Measurements from ENCODE around the gene DOCK4.

DNA sequence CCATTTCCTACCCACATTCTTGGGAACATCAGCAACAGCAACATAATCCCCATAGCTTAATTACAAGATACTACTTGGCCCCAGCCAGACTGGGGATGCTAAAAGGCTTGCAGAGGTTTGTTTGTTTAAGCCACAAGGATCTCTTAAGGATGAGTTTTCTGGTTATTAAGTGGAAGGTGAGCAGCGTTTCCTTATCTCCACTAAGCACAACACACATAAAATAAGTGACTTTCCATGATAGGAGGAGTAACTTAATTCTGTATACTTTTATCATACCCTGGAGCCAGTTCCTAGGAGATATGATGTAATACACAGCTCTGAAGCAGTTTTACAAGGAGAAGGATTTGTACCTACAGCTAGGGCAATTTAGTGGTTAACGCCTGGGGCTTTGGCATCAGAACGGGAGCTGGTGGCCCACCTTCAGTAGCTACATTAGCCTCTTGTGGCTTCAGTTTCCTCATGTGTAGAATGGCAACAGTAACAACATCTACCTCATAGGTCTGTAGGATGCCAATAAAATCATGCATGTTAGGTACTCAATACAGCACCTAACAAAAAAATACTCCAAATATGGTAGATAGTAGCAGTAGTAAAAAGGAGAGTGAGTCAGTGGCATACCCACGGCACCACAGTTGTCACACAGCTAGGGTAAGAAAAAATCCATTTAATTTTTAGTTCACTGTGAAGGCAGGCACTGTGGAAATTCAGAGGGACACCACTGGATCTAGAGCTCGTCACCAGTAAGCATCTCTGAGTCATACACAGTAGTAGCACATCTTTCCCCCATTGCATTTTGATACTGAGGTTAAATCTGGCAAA, 55.2 kb downstream of the DOCK4 start:
- TF ChIP-seq, protein P1, sequence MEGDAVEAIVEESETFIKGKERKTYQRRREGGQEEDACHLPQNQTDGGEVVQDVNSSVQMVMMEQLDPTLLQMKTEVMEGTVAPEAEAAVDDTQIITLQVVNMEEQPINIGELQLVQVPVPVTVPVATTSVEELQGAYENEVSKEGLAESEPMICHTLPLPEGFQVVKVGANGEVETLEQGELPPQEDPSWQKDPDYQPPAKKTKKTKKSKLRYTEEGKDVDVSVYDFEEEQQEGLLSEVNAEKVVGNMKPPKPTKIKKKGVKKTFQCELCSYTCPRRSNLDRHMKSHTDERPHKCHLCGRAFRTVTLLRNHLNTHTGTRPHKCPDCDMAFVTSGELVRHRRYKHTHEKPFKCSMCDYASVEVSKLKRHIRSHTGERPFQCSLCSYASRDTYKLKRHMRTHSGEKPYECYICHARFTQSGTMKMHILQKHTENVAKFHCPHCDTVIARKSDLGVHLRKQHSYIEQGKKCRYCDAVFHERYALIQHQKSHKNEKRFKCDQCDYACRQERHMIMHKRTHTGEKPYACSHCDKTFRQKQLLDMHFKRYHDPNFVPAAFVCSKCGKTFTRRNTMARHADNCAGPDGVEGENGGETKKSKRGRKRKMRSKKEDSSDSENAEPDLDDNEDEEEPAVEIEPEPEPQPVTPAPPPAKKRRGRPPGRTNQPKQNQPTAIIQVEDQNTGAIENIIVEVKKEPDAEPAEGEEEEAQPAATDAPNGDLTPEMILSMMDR (IDR thresholded peaks at IDR 0.05): no peak
- TF ChIP-seq EP300 (IDR thresholded peaks at IDR 0.05): no peak
- no peak for TF ChIP-seq POLR2A (IDR thresholded peaks at IDR 0.05)
- no peak for TF ChIP-seq POLR2AphosphoS5 (IDR thresholded peaks at IDR 0.05)
